MM.1S (cell line): Measurements from ENCODE around the gene MTERF2.

ENCODE experiments used
- EZH2 ChIP-seq: fragments of 300-600 bp; sonication (generic); optimal IDR thresholded peaks from 2 replicates; pipeline ENCODE3; 2017; ENCODE audit warnings: low read depth, mild to moderate bottlenecking, antibody characterized with exemption, low read length, mixed read lengths
- TF ChIP-seq, protein P1 (sequence below): fragments of 300-600 bp; sonication (generic); IDR thresholded peaks from 2 replicates; pipeline ENCODE4 v1.5.1; 2016; ENCODE audit warnings: antibody characterized with exemption, low read length, mixed read lengths

DNA sequence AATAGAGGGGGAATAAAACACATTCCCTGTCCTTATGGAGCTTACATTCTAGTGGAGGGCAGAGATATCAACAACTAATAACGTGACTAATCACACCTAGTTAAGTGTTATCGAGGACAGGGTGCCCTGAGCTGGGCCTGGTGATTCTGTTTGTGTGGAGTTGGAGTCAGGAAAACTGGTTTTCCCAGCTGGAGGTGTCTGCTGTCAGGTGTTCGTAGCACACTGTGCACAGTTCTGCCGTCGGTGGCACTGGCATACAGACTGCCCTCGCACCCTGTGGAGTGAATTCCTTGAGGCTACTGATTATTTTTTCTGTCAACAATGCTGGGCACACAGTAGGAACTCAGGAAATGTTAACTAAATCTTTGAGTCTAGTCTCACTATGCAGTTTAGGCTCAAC lies 900 bp upstream of the MTERF2 start:
- TF ChIP-seq, protein P1, sequence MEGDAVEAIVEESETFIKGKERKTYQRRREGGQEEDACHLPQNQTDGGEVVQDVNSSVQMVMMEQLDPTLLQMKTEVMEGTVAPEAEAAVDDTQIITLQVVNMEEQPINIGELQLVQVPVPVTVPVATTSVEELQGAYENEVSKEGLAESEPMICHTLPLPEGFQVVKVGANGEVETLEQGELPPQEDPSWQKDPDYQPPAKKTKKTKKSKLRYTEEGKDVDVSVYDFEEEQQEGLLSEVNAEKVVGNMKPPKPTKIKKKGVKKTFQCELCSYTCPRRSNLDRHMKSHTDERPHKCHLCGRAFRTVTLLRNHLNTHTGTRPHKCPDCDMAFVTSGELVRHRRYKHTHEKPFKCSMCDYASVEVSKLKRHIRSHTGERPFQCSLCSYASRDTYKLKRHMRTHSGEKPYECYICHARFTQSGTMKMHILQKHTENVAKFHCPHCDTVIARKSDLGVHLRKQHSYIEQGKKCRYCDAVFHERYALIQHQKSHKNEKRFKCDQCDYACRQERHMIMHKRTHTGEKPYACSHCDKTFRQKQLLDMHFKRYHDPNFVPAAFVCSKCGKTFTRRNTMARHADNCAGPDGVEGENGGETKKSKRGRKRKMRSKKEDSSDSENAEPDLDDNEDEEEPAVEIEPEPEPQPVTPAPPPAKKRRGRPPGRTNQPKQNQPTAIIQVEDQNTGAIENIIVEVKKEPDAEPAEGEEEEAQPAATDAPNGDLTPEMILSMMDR = no peak
- no peak for TF ChIP-seq EZH2
